Upper lobe of right lung (tissue), 1 donor: ENCODE measurements around the gene GALR3. TPM values are rescaled to one million over a fixed set of nuclear protein-coding genes. Genes with fewer than 3 reads are reported as not detected.

Experiments used
- ATAC-seq: fragments of 200-7000 bp; cut with Tn5 transposase; one replicate; pipeline ENCODE4 v1.9.1; 2020; ENCODE audit warnings: mild to moderate bottlenecking, moderate library complexity
- DNase-seq: peaks from one replicate; pipeline ENCODE4 v3.0.0-alpha.2; 2020
- H3K27ac ChIP-seq: fragments of 200-600 bp; one replicate; pipeline ENCODE4 v1.8.0; 2022
- H3K27me3 ChIP-seq: fragments of 200-600 bp; one replicate; pipeline ENCODE4 v1.8.0; 2022; ENCODE audit warnings: mild to moderate bottlenecking
- H3K36me3 ChIP-seq: fragments of 200-600 bp; one replicate; pipeline ENCODE4 v1.8.0; 2022
- H3K4me1 ChIP-seq: fragments of 200-600 bp; one replicate; pipeline ENCODE4 v1.8.0; 2022
- H3K4me3 ChIP-seq: fragments of 200-600 bp; one replicate; pipeline ENCODE4 v1.8.0; 2022; ENCODE audit warnings: mild to moderate bottlenecking
- H3K9me3 ChIP-seq: fragments of 200-600 bp; one replicate; pipeline ENCODE4 v1.8.0; 2022
- CTCF ChIP-seq: fragments of 200-600 bp; IDR thresholded peaks from one replicate; pipeline ENCODE4 v1.8.0; 2022; ENCODE audit warnings: antibody characterized with exemption
- intact Hi-C: fragments of 100-400 bp; cut with DNase I; formaldehyde crosslinking; loops from one replicate; pipeline ENCODE4 v1.11.0; 2022
- total RNA-seq: library from RNA; stranded (reverse); fragmentation: NEBNext Ultra II Directional; extraction: Animal tissue kit (Norgen Biotek cat#: 25700); gene quantifications from one replicate; pipeline ENCODE4 v1.2.1, GENCODE V29; 2021
- donor health status: DM: no; HTN: yes; CAD: no; lungs with severe emphysema.

Gene GALR3
- total RNA-seq, 1 donor from 2014 or later, result not detected

DNA sequence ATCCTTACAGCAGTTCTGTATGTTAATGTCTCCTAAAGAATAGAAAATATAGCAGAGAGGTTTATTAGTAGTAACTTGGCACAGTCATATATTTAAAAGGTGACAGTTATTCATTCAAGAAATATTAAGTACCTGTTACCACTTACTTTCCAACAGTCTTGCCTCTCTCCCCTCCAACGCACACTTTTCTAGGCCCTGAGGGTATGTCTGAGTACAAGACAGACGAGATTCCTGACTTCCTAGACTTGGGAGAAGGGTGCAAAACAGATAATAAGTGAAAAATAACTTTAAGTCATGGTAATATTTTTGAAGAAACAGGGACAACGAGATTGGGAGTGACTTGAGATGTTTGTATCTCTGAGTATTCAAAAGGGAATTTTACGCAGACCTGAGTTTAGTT is 27.6 kb downstream of the GALR3 start:
- ATAC-seq, result no peak
- H3K4me1 ChIP-seq, result peaks cover 14% of the 10 kb centered on the region
- no peak for DNase-seq
- H3K9me3 ChIP-seq, result no peaks in the 10 kb centered on the region
- peaks cover 53% of the 10 kb centered on the region for H3K36me3 ChIP-seq
- TF ChIP-seq CTCF, result no peak
- H3K27ac ChIP-seq, result no peak overlapping the region
- H3K4me3 ChIP-seq, result no peak overlapping the region
- intact Hi-C loops, result no loop called here
- H3K27me3 ChIP-seq, result no peaks in the 10 kb centered on the region

DNA sequence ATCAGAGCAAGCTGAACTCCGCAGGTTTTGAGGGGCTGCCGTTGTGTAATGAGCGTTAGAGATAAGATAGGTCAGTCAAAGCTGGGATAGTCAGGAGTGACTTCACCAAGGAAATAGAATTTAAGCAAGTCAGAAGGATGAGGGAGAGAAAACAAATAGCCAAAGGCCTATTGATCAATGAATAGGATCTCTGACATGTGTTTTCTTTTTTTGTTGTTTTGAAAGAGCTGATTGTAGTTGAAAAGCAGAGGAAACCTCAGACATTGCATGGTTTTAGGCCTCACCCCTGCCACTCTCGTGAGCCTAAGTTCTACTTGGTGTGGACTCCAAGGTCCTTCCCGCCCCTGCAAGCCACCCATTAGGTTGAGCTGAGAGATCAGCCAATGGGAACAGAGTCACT is 29.2 kb downstream of the GALR3 start:
- DNase-seq, result no peak
- Histone ChIP-seq H3K27ac (no peak overlapping the region), H3K36me3 (peaks cover 69% of the 10 kb centered on the region), H3K4me1 (peaks cover 14% of the 10 kb centered on the region), H3K9me3 (no peaks in the 10 kb centered on the region), H3K27me3 (no peaks in the 10 kb centered on the region), H3K4me3 (no peak overlapping the region)
- ATAC-seq, result no peak
- intact Hi-C loops, result no loop called here
- TF ChIP-seq CTCF, result no peak

- Histone ChIP-seq H3K4me3 (no peak overlapping the region), H3K9me3 (no peaks in the 10 kb centered on the region), H3K4me1 (peaks cover 12% of the 10 kb centered on the region), H3K36me3 (peaks cover 91% of the 10 kb centered on the region), H3K27me3 (no peaks in the 10 kb centered on the region), H3K27ac (no peak overlapping the region)
- no peak for TF ChIP-seq CTCF
- ATAC-seq (no peak), DNase-seq (no peak)
- intact Hi-C loops, result no loop called here
Measured at GRCh38 chr22:37854946-37855345, 31.8 kb downstream of the GALR3 start.

DNA sequence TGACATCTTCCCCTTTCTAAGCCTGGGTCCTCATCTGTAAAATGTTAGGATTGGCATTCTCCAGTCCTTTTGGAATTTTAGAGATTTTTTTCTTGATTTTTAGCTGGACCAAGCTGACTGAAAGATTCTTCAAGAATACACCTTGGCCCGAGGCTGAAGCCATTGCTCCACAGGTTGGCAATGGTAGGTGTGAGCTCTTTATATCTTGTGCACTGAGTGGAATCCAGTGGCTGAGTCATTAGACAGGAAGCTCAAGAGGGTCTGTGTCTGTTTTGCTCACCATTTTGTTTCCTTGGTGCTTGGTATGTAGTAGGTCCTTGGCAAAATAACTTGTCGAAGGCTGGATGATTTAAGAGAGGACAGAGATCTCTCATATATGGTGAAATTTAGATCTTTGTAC is 32.3 kb downstream of the GALR3 start:
- peak; percentile 60 for ATAC-seq
- no peak for DNase-seq
- peaks cover 7% of the 10 kb centered on the region for H3K4me1 ChIP-seq
- no peaks in the 10 kb centered on the region for H3K27me3 ChIP-seq
- no peaks in the 10 kb centered on the region for H3K9me3 ChIP-seq
- H3K4me3 ChIP-seq, result no peak overlapping the region
- H3K27ac ChIP-seq, result no peak overlapping the region
- intact Hi-C loops, result no loop called here
- no peak for TF ChIP-seq CTCF
- peaks cover 96% of the 10 kb centered on the region for H3K36me3 ChIP-seq

- peaks cover 97% of the 10 kb centered on the region for H3K36me3 ChIP-seq
Measured at GRCh38 chr22:37860796-37861421, 37.7 kb downstream of the GALR3 start.

More at GRCh38 chr22:37860796-37861421, 37.7 kb downstream of the GALR3 start:
- DNase-seq (no peak), ATAC-seq (peak; percentile 83)
- intact Hi-C loops, result loop anchor here (10.0 kb wide), 1 partner anchor 46 kb away; no protein-coding TSS in a partner anchor
- no peak for TF ChIP-seq CTCF
- Histone ChIP-seq H3K27ac (no peak overlapping the region), H3K4me3 (no peak overlapping the region), H3K9me3 (no peaks in the 10 kb centered on the region), H3K27me3 (no peaks in the 10 kb centered on the region), H3K4me1 (no peaks in the 10 kb centered on the region)
